Thyroid gland (tissue), 4 donors: ENCODE data around the gene NLRC5.

Source experiments
- CTCF ChIP-seq, 6 experiments: fragments of 200-600 bp in 3 of 6; fragments of 450-650 bp in 3 of 6; sonication (generic) in 3 of 6; IDR thresholded peaks; one replicate each; pipeline ENCODE4 v1.5.1; 2016 to 2019; ENCODE audit warnings: antibody characterized with exemption in 6 of 6, mild to moderate bottlenecking in 2 of 6, inconsistent platforms in 1 of 6, moderate library complexity in 1 of 6
- POLR2A ChIP-seq, 2 donors: fragments of 450-650 bp; IDR thresholded peaks; one replicate each; pipeline ENCODE4 v1.6.1; 2017; ENCODE audit warnings: antibody characterized with exemption in 2 of 2, mild to moderate bottlenecking in 2 of 2, moderate library complexity in 1 of 2

DNA sequence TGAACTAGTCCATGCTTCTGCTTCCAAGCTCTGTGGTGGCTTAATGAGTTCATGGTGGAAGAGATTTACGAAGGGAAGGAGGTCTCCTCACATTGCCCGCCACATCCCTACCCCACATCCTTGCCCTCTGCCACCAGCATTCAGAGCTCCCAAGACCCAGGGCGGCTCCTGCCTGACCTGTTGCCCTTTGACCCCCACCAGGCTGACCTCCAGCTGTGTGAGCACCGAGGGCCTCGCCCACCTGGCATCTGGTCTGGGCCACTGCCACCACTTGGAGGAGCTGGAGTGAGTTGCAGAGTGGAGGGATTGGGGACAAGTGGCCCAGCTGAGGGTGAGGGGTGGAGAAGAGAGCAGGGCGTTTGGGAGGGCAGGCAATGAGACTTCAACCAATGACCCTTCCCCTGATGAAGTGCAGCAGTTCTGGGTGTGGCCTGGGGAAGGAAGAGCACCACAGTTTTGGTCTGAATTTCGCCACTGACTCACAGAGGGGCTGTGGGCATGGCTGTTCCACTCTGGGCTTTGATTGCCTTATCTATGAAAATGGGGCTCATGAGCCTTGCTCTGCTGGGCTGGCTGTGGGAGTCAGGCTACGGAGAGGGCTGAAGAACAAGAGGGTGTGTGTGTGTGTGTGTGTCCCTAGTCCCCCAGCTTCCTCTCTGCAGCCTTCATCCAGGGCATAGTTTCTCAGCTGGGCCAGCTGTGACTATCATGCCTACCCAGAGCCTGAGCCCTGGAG is 80.4 kb downstream of the NLRC5 start:
- no peak for TF ChIP-seq CTCF (IDR thresholded peaks at IDR 0.05)
- TF ChIP-seq POLR2A (IDR thresholded peaks at IDR 0.05), result no peak
